ENCODE data around the gene CCDC9. TPM values are rescaled to one million over a fixed set of nuclear protein-coding genes. Genes with fewer than 3 reads are reported as not detected.

CCDC9 gene
- total RNA-seq, 1 donor from 2014 or later: 49.2 TPM

DNA sequence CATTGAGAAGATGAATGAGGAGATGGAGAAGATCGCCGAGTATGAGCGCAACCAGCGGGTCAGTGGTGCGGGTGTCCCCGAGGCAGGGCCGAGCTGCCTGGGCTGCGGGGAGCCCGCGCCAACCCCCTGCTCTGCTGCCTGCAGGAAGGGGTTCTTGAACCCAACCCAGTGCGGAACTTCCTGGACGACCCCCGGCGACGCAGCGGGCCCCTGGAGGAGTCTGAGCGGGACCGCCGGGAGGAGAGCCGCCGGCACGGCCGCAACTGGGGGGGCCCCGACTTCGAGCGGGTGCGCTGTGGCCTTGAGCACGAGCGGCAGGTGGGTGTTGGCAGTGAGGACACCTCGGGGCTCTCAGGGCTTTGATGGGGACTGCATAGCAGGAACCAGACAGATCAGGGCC is 8.3 kb downstream of the CCDC9 start:
- H3K4me1 Mint-ChIP-seq: peaks cover under 1% of the 10 kb centered on the region
- peaks cover 46% of the 10 kb centered on the region for H3K36me3 Mint-ChIP-seq
- no peaks in the 10 kb centered on the region for H3K9me3 Mint-ChIP-seq
- no peak for DNase-seq (ENCODE audit: low spot score in 2 of 2, unreplicated experiment in 2 of 2)
- TF ChIP-seq, protein P1, sequence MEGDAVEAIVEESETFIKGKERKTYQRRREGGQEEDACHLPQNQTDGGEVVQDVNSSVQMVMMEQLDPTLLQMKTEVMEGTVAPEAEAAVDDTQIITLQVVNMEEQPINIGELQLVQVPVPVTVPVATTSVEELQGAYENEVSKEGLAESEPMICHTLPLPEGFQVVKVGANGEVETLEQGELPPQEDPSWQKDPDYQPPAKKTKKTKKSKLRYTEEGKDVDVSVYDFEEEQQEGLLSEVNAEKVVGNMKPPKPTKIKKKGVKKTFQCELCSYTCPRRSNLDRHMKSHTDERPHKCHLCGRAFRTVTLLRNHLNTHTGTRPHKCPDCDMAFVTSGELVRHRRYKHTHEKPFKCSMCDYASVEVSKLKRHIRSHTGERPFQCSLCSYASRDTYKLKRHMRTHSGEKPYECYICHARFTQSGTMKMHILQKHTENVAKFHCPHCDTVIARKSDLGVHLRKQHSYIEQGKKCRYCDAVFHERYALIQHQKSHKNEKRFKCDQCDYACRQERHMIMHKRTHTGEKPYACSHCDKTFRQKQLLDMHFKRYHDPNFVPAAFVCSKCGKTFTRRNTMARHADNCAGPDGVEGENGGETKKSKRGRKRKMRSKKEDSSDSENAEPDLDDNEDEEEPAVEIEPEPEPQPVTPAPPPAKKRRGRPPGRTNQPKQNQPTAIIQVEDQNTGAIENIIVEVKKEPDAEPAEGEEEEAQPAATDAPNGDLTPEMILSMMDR (IDR thresholded peaks at IDR 0.05; ENCODE audit: unreplicated experiment): no peak
- H3K27me3 Mint-ChIP-seq (ENCODE audit: low read depth): no peaks in the 10 kb centered on the region
- no peak overlapping the region for H3K27ac Mint-ChIP-seq
- no peak overlapping the region for H3K4me3 Mint-ChIP-seq

DNA sequence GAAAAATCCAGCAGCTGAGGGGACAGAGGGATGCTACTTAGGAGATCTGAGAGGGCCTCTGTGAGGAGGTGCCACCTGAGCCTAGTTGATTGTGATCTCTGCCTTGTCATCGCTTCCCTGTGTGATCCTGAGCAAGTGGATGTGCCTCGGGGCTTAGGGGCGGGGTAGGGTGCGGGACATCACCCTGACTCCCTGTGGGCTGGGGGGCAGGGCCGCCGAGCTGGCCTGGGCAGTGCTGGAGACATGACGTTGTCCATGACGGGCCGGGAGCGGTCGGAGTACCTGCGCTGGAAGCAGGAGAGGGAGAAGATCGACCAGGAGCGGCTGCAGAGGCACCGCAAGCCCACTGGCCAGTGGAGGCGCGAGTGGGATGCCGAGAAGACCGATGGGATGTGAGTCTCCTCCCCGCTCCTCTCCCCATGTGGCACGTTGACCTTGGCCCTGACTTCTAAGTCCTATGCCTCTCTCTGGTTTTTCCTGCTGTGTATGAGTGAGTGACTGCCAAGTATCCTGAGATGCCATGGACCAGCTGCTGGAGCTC is 10.1 kb downstream of the CCDC9 start:
- Mint-ChIP-seq H3K4me1 (no peaks in the 10 kb centered on the region), H3K4me3 (no peak overlapping the region), H3K9me3 (no peaks in the 10 kb centered on the region), H3K27me3 (ENCODE audit: low read depth) (no peaks in the 10 kb centered on the region), H3K27ac (no peak overlapping the region), H3K36me3 (peaks cover 42% of the 10 kb centered on the region)
- DNase-seq (ENCODE audit: low spot score in 2 of 2, unreplicated experiment in 2 of 2): no peak
- TF ChIP-seq, protein P1 (IDR thresholded peaks at IDR 0.05; ENCODE audit: unreplicated experiment): no peak

DNA sequence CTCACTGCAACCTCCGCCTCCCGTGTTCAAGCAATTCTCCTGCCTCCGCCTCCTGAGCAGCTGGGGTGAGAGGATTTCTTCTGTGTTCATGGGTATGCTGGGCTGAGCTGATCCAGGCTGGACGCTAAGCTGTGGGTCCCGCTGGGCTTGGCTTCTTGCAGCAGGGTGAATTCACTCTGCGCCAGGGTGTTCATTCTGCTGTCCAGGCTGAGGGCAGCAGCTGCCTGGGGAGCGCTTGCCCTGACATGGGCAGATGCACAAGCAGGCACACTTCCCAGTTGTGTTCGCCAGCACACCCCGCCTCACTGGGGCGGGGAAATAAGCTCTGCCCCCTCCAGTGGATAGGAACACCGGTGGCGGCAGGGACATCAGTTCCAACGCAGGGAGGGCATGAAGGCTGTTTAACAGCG is 11.0 kb downstream of the CCDC9 start:
- DNase-seq (ENCODE audit: low spot score in 2 of 2, unreplicated experiment in 2 of 2): no peak
- H3K27me3 Mint-ChIP-seq (ENCODE audit: low read depth): no peaks in the 10 kb centered on the region
- TF ChIP-seq, protein P1 (IDR thresholded peaks at IDR 0.05; ENCODE audit: unreplicated experiment): no peak
- no peak overlapping the region for H3K4me3 Mint-ChIP-seq
- no peaks in the 10 kb centered on the region for H3K9me3 Mint-ChIP-seq
- H3K36me3 Mint-ChIP-seq: peaks cover 41% of the 10 kb centered on the region
- no peak overlapping the region for H3K27ac Mint-ChIP-seq
- peaks cover 2% of the 10 kb centered on the region for H3K4me1 Mint-ChIP-seq

DNA sequence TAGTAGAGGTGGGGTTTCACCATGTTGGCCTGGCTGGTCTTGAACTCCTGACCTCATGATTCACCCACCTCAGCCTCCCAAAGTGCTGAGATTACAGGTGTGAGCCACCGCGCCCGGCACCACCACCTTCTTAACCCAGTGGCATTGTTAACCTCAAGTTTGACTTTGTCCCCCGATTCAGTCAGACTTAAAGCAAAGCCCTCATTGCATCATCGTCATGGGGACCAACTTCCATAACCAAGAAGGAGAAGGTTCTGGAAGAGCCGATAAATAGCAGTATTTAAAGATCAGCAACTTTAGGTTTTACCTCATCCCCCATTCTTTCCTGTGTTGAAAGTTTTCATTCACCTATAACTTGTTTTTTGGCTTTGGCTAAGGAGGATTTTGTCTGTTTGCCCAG is 11.7 kb downstream of the CCDC9 start:
- no peaks in the 10 kb centered on the region for H3K27me3 Mint-ChIP-seq (ENCODE audit: low read depth)
- no peak overlapping the region for H3K27ac Mint-ChIP-seq
- no peaks in the 10 kb centered on the region for H3K9me3 Mint-ChIP-seq
- peaks cover 37% of the 10 kb centered on the region for H3K36me3 Mint-ChIP-seq
- TF ChIP-seq, protein P1 (IDR thresholded peaks at IDR 0.05; ENCODE audit: unreplicated experiment): no peak
- DNase-seq (ENCODE audit: low spot score in 2 of 2, unreplicated experiment in 2 of 2): no peak
- no peak overlapping the region for H3K4me3 Mint-ChIP-seq
- peaks cover 9% of the 10 kb centered on the region for H3K4me1 Mint-ChIP-seq

DNA sequence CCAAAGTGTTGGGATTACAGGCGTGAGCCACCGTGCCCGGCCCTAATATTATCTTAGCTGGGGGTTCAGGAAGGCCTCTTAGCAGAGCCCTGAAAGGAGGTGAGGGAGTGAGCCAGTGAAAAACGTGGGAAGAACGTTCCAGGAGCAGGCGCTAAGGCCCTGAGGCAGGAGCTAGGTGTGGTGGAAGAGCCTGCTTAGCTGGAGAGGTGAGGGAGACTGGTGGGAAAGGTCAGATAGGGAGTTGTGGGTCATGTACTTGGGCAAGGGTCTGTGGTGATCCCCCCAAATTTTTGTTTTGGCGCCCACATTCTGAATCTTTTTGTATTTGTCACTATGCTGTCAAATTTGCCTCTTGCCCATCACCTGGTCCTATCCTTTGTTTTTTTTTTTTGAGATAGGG is 13.3 kb downstream of the CCDC9 start:
- Mint-ChIP-seq H3K36me3 (peaks cover 30% of the 10 kb centered on the region), H3K4me3 (no peak overlapping the region), H3K27me3 (ENCODE audit: low read depth) (no peaks in the 10 kb centered on the region), H3K27ac (no peak overlapping the region), H3K9me3 (no peaks in the 10 kb centered on the region), H3K4me1 (peaks cover 10% of the 10 kb centered on the region)
- TF ChIP-seq, protein P1 (IDR thresholded peaks at IDR 0.05; ENCODE audit: unreplicated experiment): no peak
- DNase-seq (ENCODE audit: low spot score in 2 of 2, unreplicated experiment in 2 of 2): no peak

DNA sequence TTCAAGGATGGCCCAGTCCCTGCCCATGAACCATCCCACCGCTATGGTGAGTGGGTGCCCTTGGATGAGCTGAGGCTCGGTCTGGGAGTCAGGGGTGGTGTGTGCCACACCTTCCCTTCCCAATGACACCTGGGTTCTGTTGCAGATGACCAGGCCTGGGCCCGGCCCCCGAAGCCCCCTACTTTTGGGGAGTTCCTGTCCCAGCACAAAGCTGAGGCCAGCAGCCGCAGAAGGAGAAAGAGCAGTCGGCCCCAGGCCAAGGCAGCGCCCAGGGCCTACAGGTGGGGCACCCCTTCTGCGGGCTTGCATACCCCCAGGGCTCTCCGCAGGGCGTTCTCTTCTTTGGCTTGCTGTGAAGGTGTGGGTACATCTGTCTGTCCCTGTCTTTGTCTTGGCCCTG is 14.1 kb downstream of the CCDC9 start:
- H3K36me3 Mint-ChIP-seq: peaks cover 27% of the 10 kb centered on the region
- no peaks in the 10 kb centered on the region for H3K27me3 Mint-ChIP-seq (ENCODE audit: low read depth)
- no peak overlapping the region for H3K4me3 Mint-ChIP-seq
- TF ChIP-seq, protein P1 (IDR thresholded peaks at IDR 0.05; ENCODE audit: unreplicated experiment): no peak
- H3K27ac Mint-ChIP-seq: no peak overlapping the region
- no peak for DNase-seq (ENCODE audit: low spot score in 2 of 2, unreplicated experiment in 2 of 2)
- no peaks in the 10 kb centered on the region for H3K9me3 Mint-ChIP-seq
- peaks cover 12% of the 10 kb centered on the region for H3K4me1 Mint-ChIP-seq
